ENCODE measurements around the gene UBE3C. TPM values are rescaled to one million over a fixed set of nuclear protein-coding genes. Genes with fewer than 3 reads are reported as not detected.

The UBE3C gene
- total and polyA plus RNA-seq, 2 of the 13 experiments (the other 11 are each of a cell fraction or from before 2014, with no cell fraction given) = 27.0 to 48.2 TPM

- TF ChIP-seq, protein P1, sequence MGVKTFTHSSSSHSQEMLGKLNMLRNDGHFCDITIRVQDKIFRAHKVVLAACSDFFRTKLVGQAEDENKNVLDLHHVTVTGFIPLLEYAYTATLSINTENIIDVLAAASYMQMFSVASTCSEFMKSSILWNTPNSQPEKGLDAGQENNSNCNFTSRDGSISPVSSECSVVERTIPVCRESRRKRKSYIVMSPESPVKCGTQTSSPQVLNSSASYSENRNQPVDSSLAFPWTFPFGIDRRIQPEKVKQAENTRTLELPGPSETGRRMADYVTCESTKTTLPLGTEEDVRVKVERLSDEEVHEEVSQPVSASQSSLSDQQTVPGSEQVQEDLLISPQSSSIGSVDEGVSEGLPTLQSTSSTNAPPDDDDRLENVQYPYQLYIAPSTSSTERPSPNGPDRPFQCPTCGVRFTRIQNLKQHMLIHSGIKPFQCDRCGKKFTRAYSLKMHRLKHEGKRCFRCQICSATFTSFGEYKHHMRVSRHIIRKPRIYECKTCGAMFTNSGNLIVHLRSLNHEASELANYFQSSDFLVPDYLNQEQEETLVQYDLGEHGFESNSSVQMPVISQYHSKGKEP (CRISPR knock-in tag; IDR thresholded peaks at IDR 0.05) = no peak
- TF ChIP-seq ZNF781 (CRISPR knock-in tag; IDR thresholded peaks at IDR 0.05; ENCODE audit: borderline replicate concordance, not compliant biosample characterization) = no peak
- TF ChIP-seq TOPORS (CRISPR knock-in tag; IDR thresholded peaks at IDR 0.05) = no peak; the same call in 1 of the 2 replicates
- TF ChIP-seq ZNF703 (CRISPR knock-in tag; IDR thresholded peaks at IDR 0.05; ENCODE audit: borderline replicate concordance) = no peak
- TF ChIP-seq FLYWCH1 (CRISPR knock-in tag; IDR thresholded peaks at IDR 0.05) = no peak
- no peak for TF ChIP-seq HIC2 (CRISPR knock-in tag; IDR thresholded peaks at IDR 0.05; ENCODE audit: low read depth)
- TF ChIP-seq ZNF75D (CRISPR knock-in tag; IDR thresholded peaks at IDR 0.05; ENCODE audit: borderline replicate concordance) = no peak
- TF ChIP-seq, protein P2, sequence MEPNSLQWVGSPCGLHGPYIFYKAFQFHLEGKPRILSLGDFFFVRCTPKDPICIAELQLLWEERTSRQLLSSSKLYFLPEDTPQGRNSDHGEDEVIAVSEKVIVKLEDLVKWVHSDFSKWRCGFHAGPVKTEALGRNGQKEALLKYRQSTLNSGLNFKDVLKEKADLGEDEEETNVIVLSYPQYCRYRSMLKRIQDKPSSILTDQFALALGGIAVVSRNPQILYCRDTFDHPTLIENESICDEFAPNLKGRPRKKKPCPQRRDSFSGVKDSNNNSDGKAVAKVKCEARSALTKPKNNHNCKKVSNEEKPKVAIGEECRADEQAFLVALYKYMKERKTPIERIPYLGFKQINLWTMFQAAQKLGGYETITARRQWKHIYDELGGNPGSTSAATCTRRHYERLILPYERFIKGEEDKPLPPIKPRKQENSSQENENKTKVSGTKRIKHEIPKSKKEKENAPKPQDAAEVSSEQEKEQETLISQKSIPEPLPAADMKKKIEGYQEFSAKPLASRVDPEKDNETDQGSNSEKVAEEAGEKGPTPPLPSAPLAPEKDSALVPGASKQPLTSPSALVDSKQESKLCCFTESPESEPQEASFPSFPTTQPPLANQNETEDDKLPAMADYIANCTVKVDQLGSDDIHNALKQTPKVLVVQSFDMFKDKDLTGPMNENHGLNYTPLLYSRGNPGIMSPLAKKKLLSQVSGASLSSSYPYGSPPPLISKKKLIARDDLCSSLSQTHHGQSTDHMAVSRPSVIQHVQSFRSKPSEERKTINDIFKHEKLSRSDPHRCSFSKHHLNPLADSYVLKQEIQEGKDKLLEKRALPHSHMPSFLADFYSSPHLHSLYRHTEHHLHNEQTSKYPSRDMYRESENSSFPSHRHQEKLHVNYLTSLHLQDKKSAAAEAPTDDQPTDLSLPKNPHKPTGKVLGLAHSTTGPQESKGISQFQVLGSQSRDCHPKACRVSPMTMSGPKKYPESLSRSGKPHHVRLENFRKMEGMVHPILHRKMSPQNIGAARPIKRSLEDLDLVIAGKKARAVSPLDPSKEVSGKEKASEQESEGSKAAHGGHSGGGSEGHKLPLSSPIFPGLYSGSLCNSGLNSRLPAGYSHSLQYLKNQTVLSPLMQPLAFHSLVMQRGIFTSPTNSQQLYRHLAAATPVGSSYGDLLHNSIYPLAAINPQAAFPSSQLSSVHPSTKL (CRISPR knock-in tag; IDR thresholded peaks at IDR 0.05) = peak; percentile 50
- no peak for TF ChIP-seq BCLAF1 (IDR thresholded peaks at IDR 0.05)
- no peak; the same call in 1 of the 2 replicates for TF ChIP-seq PAF1 (CRISPR knock-in tag; IDR thresholded peaks at IDR 0.05)
- no peak for TF ChIP-seq SETDB1 (CRISPR knock-in tag; IDR thresholded peaks at IDR 0.05; ENCODE audit: borderline replicate concordance)
- TF ChIP-seq HES4 (CRISPR knock-in tag; IDR thresholded peaks at IDR 0.05; ENCODE audit: borderline replicate concordance) = no peak
- TF ChIP-seq ZNF749 (CRISPR knock-in tag; IDR thresholded peaks at IDR 0.05; ENCODE audit: borderline replicate concordance) = no peak
- no peak for TF ChIP-seq ZNF776 (CRISPR knock-in tag; IDR thresholded peaks at IDR 0.05)
- no peak for TF ChIP-seq PITX1 (CRISPR knock-in tag; IDR thresholded peaks at IDR 0.05)
- TF ChIP-seq SIX4 (CRISPR knock-in tag; IDR thresholded peaks at IDR 0.05) = no peak
- 0 out of 2 replicates have a peak, but pooled peaks have one; percentile 36 for TF ChIP-seq RXRB (CRISPR knock-in tag; IDR thresholded peaks at IDR 0.05; ENCODE audit: borderline replicate concordance)
- TF ChIP-seq ZNF780A (CRISPR knock-in tag; IDR thresholded peaks at IDR 0.05) = no peak
- TF ChIP-seq, protein P3, sequence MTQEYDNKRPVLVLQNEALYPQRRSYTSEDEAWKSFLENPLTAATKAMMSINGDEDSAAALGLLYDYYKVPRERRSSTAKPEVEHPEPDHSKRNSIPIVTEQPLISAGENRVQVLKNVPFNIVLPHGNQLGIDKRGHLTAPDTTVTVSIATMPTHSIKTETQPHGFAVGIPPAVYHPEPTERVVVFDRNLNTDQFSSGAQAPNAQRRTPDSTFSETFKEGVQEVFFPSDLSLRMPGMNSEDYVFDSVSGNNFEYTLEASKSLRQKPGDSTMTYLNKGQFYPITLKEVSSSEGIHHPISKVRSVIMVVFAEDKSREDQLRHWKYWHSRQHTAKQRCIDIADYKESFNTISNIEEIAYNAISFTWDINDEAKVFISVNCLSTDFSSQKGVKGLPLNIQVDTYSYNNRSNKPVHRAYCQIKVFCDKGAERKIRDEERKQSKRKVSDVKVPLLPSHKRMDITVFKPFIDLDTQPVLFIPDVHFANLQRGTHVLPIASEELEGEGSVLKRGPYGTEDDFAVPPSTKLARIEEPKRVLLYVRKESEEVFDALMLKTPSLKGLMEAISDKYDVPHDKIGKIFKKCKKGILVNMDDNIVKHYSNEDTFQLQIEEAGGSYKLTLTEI (CRISPR knock-in tag; conservative IDR thresholded peaks at IDR 0.05) = no peak
Measured at GRCh38 chr7:157271991-157272324, 133.2 kb downstream of the UBE3C start (continued).

Measured in HepG2 (cell line).